ENCODE results near the gene FILIP1L.

The FILIP1L gene

GRCh38 chr3:99980606-99981005 lies 133.7 kb downstream of the FILIP1L start:
- no peak for DNase-seq (ENCODE audit: low read depth in 2 of 3, low spot score in 1 of 3)

DNA sequence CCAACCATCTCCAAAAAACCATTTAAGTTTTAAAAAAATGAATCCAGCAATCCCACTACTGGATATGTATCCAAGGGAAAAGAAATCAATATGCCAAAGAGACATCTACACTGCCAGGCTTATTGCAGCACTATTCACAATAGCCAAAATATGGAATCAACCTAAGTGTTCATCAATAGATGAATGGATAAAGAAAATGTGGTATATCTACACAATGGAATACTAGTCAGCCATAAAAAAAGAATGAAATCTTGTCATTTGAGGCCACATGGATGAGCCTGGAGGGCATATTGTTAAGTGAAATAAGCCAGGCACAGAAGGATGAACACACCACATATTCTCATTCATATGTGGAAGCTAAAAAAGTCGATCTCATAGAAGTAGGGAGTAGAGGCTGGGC lies 136.1 kb downstream of the FILIP1L start:
- no peak for DNase-seq (ENCODE audit: low read depth in 2 of 3, low spot score in 1 of 3)

GRCh38 chr3:99976584-99976983 lies 137.7 kb downstream of the FILIP1L start:
- DNase-seq (ENCODE audit: low read depth in 2 of 3, low spot score in 1 of 3) = no peak

DNA sequence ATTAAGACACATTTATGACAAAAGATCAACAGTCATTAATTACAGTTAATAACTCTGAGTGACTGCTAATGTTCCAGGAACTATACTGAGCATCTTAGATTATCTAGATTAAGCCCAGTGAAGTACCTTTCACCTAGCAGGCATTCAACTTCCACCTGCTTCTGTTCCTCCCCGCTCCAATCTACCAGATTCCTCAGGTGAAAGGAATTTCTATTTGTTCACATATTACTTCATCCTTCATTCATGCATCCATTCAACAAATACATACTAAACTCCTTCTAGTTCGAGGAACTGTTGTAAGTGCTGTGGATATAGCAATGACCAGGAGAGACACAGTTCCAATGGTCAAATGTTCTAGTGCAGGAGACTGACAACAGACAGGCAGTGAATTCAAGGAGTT lies 139.3 kb downstream of the FILIP1L start:
- no peak for DNase-seq (ENCODE audit: low read depth in 2 of 3, low spot score in 1 of 3)

- DNase-seq (ENCODE audit: low read depth in 2 of 3, low spot score in 1 of 3) = no peak
Observed at GRCh38 chr3:99972380-99973104, 141.8 kb downstream of the FILIP1L start.

DNA sequence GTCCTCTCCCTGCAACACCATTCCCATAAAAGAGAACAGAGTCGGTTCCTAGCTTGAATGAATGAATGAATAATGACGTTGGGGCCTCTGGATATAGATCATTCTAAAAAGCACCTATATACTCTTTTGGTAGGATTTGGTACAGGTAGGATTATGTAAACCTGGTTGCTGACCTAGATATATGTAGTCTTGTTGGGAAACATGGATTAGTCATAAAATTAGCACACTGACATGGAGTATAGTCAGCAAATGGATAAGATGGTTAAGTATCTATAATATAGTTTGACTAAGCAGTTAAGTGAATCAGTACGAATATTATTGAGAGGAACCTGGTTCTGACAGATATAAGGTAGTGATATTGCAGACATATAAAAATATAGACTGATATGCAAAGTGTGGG lies 142.5 kb downstream of the FILIP1L start:
- DNase-seq (ENCODE audit: low read depth in 2 of 3, low spot score in 1 of 3) = no peak

GRCh38 chr3:99970198-99970597 lies 144.1 kb downstream of the FILIP1L start:
- no peak for DNase-seq (ENCODE audit: low read depth in 2 of 3, low spot score in 1 of 3)

DNA sequence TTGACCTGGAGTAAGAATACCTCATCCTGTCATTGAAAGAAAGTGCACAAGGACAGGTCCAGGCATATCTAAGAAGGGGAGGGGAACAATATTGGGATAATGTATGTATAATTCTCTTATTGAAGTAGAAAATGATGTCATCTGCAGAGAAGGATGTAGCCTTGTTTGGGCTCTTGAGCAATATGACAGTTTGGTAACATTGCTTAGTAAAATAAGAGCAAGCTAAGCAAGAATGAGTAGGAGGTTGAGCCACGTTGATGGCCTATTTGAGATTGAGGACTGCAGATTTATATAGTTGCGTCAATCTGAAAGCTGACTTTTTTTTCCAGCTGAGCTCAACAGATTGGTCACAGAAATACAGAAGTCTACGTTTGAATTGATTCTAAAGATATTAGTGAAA lies 145.2 kb downstream of the FILIP1L start:
- DNase-seq (ENCODE audit: low read depth in 2 of 3, low spot score in 1 of 3) = no peak

GRCh38 chr3:99967796-99968195 lies 146.5 kb downstream of the FILIP1L start:
- no peak for DNase-seq (ENCODE audit: low read depth in 2 of 3, low spot score in 1 of 3)

- DNase-seq (ENCODE audit: low read depth in 2 of 3, low spot score in 1 of 3) = no peak
Observed at GRCh38 chr3:99966662-99967416, 147.5 kb downstream of the FILIP1L start.

GRCh38 chr3:99965681-99966408 lies 148.5 kb downstream of the FILIP1L start:
- DNase-seq (ENCODE audit: low read depth in 2 of 3, low spot score in 1 of 3) = no peak

DNA sequence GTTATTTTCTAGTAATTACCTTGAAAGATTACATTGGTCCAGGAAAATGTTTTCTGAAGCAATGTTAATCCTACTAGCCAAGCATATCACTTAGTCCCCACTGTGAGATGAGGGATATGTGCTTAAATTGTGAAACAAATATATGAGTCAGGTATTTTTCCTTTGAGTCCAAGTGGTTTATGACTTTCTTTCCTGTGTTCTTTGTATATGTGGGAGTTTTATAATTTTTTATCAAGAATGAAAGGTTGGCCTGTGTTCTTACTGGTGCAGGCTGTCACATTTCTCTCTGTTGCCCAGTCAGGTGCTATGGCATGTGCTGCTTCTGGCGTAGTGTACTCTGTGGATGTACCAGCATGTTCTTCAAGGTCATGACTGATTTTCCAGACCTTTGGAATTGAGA lies 149.2 kb downstream of the FILIP1L start:
- DNase-seq (ENCODE audit: low read depth in 2 of 3, low spot score in 1 of 3) = no peak

GRCh38 chr3:99962703-99963102 lies 151.6 kb downstream of the FILIP1L start:
- no peak for DNase-seq (ENCODE audit: low read depth in 2 of 3, low spot score in 1 of 3)

DNA sequence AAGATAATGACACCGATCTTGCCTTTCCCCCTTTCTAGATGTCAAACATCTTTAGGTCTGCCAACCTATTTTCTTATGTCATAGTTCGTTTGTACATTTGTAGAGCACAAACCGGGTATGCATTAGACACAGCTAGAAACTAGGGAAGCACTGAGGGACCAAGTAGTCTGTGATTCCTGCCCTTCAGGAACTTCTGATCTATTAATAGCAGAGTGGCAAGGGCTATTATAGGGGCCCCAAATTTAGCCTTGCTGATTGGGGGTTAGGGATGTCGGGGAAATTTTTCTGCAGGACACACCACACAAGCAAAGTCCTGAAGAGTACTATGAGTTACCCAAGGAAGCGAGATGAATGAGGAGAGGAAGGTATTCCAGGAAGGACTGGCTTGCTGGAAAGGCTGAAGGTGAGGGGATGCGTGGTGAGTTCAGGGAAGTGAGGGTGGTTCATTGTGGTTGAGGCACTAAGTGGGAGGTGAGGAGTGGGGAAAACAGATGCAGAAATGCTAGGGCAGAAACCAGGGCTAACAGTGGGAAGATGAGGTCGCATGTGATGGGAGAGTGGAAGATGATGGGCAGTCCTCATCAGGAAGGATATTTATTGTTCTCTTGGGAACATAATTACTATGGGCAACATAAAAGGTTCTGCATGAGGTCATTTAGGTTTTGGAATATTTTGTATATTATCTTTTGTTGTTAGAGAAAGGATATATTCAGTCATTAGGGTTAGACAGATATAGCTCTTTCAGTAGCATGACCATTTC lies 152.4 kb downstream of the FILIP1L start:
- no peak for DNase-seq (ENCODE audit: low read depth in 2 of 3, low spot score in 1 of 3)

GRCh38 chr3:99960941-99961340 lies 153.4 kb downstream of the FILIP1L start:
- no peak for DNase-seq (ENCODE audit: low read depth in 2 of 3, low spot score in 1 of 3)

GRCh38 chr3:99960123-99960878 lies 154.0 kb downstream of the FILIP1L start:
- no peak for DNase-seq (ENCODE audit: low read depth in 2 of 3, low spot score in 1 of 3)

DNA sequence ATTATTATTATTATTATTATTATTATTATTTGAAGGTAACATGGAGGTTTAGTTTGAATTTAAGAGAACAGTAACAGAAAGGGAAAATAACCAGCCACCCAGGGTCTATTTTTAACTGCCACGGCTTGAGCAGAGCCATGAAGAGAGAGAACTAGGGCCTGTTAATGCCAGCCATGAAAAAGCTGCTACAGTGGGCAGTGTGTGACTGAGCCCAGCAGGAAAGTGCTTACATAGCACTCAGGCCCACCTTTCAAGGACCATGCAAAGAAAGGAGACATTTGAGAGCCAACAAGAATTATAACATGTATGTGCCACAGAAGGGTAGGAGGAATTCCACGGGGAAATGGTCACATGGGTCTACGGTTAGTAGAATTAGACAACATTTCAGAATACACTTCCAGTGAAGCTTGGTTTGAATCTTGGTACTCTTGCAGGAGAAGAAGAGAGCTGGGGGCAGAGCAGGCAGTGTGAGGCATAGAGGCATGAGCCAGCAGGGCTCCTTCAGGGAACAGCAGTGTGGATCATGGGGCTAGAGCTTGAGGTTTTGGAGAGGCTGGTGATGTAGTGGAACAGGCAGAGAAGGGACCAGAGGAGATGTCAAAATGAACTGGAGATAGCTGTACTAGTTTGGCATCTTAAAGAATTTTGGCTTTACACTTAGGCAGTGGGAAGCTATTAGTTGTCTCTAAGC lies 155.9 kb downstream of the FILIP1L start:
- DNase-seq (ENCODE audit: low read depth in 2 of 3, low spot score in 1 of 3) = no peak

- DNase-seq (ENCODE audit: low read depth in 2 of 3, low spot score in 1 of 3) = no peak
Observed at GRCh38 chr3:99957151-99957796, 157.0 kb downstream of the FILIP1L start.

GRCh38 chr3:99955773-99956562 lies 158.3 kb downstream of the FILIP1L start:
- DNase-seq (ENCODE audit: low read depth in 2 of 3, low spot score in 1 of 3) = no peak

Data from stimulated activated CD4-positive, alpha-beta T cell treated with anti-CD3 and anti-CD28 coated beads, Interleukin-12 subunit alpha, Interleukin-12 subunit beta, amount 100 ng/mL, for 48 hours (primary cell).